SK-N-SH (cell line): ENCODE data around the gene MYO1E.

Experiments used
- CTCF ChIP-seq: fragments of 200-600 bp; sonication (generic); IDR thresholded peaks from 2 replicates; pipeline ENCODE4 v1.6.1; 2017; ENCODE audit warnings: antibody characterized with exemption, mild to moderate bottlenecking, moderate library complexity
- ELF1 ChIP-seq: IDR thresholded peaks from 2 replicates; pipeline ENCODE4 v1.4.0; 2012
- EP300 ChIP-seq, 2 experiments: IDR thresholded peaks; 2 replicates each; pipeline versions ENCODE4 v1.4.0 to v1.6.1; 2012; ENCODE audit warnings: borderline replicate concordance in 1 of 2, low read depth in 1 of 2, low read length in 1 of 2
- JUND ChIP-seq: IDR thresholded peaks from 2 replicates; pipeline ENCODE4 v1.4.0; 2012
- POLR2AphosphoS5 ChIP-seq: IDR thresholded peaks from 2 replicates; pipeline ENCODE4 v1.6.1; 2012; ENCODE audit warnings: low read depth, low read length
- RAD21 ChIP-seq: IDR thresholded peaks from 2 replicates; pipeline ENCODE4 v1.6.1; 2012; ENCODE audit warnings: mild to moderate bottlenecking, low read length
- TF ChIP-seq, protein P1 (sequence below): IDR thresholded peaks from 2 replicates; pipeline ENCODE4; 2012

- TF ChIP-seq, protein P1, sequence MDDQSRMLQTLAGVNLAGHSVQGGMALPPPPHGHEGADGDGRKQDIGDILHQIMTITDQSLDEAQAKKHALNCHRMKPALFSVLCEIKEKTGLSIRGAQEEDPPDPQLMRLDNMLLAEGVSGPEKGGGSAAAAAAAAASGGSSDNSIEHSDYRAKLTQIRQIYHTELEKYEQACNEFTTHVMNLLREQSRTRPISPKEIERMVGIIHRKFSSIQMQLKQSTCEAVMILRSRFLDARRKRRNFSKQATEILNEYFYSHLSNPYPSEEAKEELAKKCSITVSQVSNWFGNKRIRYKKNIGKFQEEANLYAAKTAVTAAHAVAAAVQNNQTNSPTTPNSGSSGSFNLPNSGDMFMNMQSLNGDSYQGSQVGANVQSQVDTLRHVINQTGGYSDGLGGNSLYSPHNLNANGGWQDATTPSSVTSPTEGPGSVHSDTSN = no peak
- TF ChIP-seq ELF1 (no peak), RAD21 (no peak), CTCF (no peak), JUND (no peak), POLR2AphosphoS5 (no peak), EP300 (IDR thresholded peaks at IDR 0.05; ENCODE audit: borderline replicate concordance in 1 of 2, low read depth in 1 of 2, low read length in 1 of 2) (no peak)
Observed at GRCh38 chr15:59332009-59332408, 40.7 kb downstream of the MYO1E start.
